Aorta (tissue), 5 donors: Measurements from ENCODE around the gene DNAH5. TPM values are rescaled to one million over a fixed set of nuclear protein-coding genes. Genes with fewer than 3 reads are reported as not detected.
"Not testable (repeated sequence)": the region's sequence is repeated elsewhere in the genome, so short reads cannot be mapped to it uniquely, and the experiment has no call there.

Source experiments
- ATAC-seq: fragments of 200-7000 bp; cut with Tn5 transposase; one replicate; pipeline ENCODE4 v1.9.1; 2022; ENCODE audit warnings: moderate library complexity; ENCODE audit not compliant: low FRiP score
- DNase-seq, 2 donors: peaks; one replicate each; pipeline ENCODE4 v3.0.0-alpha.2; 2020
- H3K27ac ChIP-seq, 2 donors: one replicate each; pipeline ENCODE4 v1.5.1; 2013; ENCODE audit warnings: low read length in 2 of 2, mild to moderate bottlenecking in 2 of 2, moderate library complexity in 2 of 2, control low read depth in 1 of 2, inconsistent platforms in 1 of 2, low read depth in 1 of 2
- H3K27me3 ChIP-seq, 2 donors: one replicate each; pipeline ENCODE4 v1.6.1; 2013; ENCODE audit warnings: control low read depth in 1 of 2, low read length in 1 of 2, mild to moderate bottlenecking in 1 of 2, moderate library complexity in 1 of 2; ENCODE audit not compliant: insufficient read depth in 2 of 2, control insufficient read depth in 1 of 2
- H3K36me3 ChIP-seq, 2 donors: one replicate each; pipeline ENCODE4 v1.6.1; 2013; ENCODE audit warnings: control low read depth in 1 of 2, low read length in 1 of 2, mild to moderate bottlenecking in 1 of 2; ENCODE audit not compliant: insufficient read depth in 2 of 2, control insufficient read depth in 1 of 2
- H3K4me1 ChIP-seq, 2 donors: one replicate each; pipeline ENCODE4 v1.6.1; 2013; ENCODE audit warnings: low read length in 2 of 2, control low read depth in 1 of 2, mild to moderate bottlenecking in 1 of 2, moderate library complexity in 1 of 2; ENCODE audit not compliant: insufficient read depth in 2 of 2, control insufficient read depth in 1 of 2
- H3K4me3 ChIP-seq, 2 donors: one replicate each; pipeline ENCODE4 v1.5.1; 2013; ENCODE audit warnings: low read length in 2 of 2, control low read depth in 1 of 2, mild to moderate bottlenecking in 1 of 2
- H3K9me3 ChIP-seq: one replicate; pipeline ENCODE4 v1.6.1; 2013; ENCODE audit warnings: mild to moderate bottlenecking, low read length; ENCODE audit not compliant: control insufficient read depth
- WGBS, 2 donors: extraction: QIAGEN DNeasy Blood & Tissue Kit; methylation state at CpG; one replicate each; pipeline ENCODE4 v1.1.7; 2013; 5-methylcytosine and 5-hydroxymethylcytosine counted together
- intact Hi-C, 2 donors: fragments of 100-400 bp; cut with DNase I; formaldehyde crosslinking; loops; one replicate each; pipeline versions ENCODE4 v1.14.2 to v1.15.0; 2022
- polyA plus RNA-seq, 2 donors: library from polyadenylated mRNA; stranded (reverse); fragments of 200-250 nt; gene quantifications; one replicate each; pipeline ENCODE4 v1.2.3, GENCODE V29; 2013
- total RNA-seq, 2 donors: library from RNA; stranded (reverse); fragmentation: NEBNext Ultra II Directional; extraction: Animal tissue kit (Norgen Biotek cat#: 25700); gene quantifications; one replicate each; pipeline ENCODE4 v1.2.1, GENCODE V29; 2021
- donor health status: healthy with polysubstance abuse.
- donor health status: Bipolar disorder and iron deficiency.
- donor health status: DM: no; HTN: no; CAD: no.
- donor health status: DM: no; HTN: no; CAD: no.
- donor health status: DM: yes; HTN: yes; CAD: no.

The DNAH5 gene
- total and polyA plus RNA-seq, 4 donors: 0.03 to 0.57 (median 0.36) TPM; not detected in 1

DNA sequence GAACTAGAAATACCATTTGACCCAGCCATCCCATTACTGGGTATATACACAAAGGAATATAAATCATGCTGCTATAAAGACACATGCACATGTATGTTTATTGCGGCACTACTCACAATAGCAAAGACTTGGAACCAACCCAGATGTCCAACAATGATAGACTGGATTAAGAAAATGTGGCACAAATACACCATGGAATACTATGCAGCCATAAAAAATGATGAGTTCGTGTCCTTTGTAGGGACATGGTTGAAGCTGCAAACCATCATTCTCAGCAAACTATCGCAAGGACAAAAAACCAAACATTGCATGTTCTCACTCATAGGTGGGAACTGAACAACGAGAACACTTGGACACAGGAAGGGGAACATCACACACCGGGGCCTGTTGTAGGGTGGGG is 40.4 kb upstream of the DNAH5 start:
- ATAC-seq, DNase-seq, H3K4me3 ChIP-seq, H3K27ac ChIP-seq, H3K27me3 ChIP-seq, H3K4me1 ChIP-seq, H3K9me3 ChIP-seq, H3K36me3 ChIP-seq: not testable (repeated sequence)
- intact Hi-C loops: loop anchor here (5.0 to 10.0 kb wide), 3 partner anchors 122 to 660 kb away; no protein-coding TSS in a partner anchor
- WGBS, 2 donors: 88 to 91% methylated on average over 5 of the region's 5 CpGs

DNA sequence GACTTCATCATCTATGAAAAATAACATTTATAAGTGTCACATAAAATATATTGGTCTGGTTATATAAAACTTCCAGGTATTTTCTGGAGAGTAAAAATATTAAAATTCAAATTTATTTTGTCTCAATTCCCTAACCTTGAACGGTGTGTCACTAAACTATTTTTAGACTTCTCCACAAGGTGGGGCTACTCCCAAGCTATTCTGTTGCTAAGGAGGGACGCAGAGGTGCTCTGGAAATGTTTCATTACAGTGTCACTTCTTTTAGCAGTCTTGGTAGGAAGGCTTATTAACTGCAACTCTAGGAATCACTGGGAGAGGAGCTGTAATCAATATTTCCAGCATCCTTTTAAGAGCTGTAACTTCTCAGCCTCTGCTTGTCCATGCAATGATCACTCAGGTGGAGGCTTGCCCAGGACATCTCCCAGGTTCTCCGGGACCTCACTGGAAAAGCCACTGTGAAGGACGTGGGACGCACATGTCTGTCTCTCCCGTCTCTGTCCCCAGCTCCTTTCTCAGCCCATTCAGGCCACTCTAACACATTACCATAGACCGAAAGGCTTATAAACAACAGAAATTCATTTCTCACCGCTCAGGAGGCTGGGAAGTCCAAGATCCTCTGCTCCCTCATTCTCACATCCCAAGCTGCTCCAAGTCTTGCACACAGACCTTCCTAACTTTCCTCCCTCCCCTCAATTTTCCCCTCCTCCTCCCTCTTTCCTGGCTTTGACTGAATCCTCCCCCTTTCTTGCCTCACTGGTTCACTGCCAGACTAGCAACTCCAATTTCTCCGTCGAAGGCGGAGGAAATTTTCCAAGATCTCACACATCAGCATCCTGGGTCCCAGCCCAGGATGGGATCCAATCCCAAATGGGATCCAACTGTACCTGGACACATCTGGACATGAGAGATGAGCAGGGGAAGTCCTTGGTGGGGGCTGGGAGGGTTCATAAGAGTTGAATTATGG is 32.7 kb upstream of the DNAH5 start:
- Histone ChIP-seq H3K4me1 (no peaks in the 10 kb centered on the region), H3K27me3 (no peaks in the 10 kb centered on the region), H3K4me3 (no peak overlapping the region), H3K36me3 (no peaks in the 10 kb centered on the region), H3K27ac (no peak overlapping the region), H3K9me3 (peaks cover 2% of the 10 kb centered on the region)
- no peak for DNase-seq
- ATAC-seq: no peak
- intact Hi-C loops: no loop called here
- 48 to 56% methylated on average over 11 of the region's 11 CpGs for WGBS, 2 donors

DNA sequence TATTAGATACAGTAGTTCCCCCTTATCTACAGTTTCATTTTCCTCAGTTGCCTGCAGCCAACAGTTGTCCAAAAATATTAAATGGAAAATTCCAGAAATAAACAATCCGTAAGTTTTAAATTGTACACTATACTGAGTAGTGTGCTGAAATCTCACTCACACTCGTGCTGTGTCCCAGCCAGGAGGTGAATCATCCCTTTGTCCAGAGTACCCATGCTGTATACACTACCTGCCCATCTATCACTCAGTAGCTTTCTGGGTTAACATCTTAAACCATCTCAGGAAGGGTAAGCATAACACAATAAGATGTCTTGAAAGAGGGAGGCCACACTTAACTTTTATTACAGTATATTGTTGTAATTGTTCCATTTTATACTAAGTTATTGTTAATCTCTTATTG is 31.7 kb upstream of the DNAH5 start:
- Histone ChIP-seq H3K27ac (no peak overlapping the region), H3K4me1 (no peaks in the 10 kb centered on the region), H3K36me3 (no peaks in the 10 kb centered on the region), H3K9me3 (peaks cover 2% of the 10 kb centered on the region), H3K4me3 (no peak overlapping the region), H3K27me3 (no peaks in the 10 kb centered on the region)
- ATAC-seq (no peak), DNase-seq (no peak)
- intact Hi-C loops: no loop called here
- WGBS, 2 donors: 10 to 16% methylated on average over 2 of the region's 2 CpGs

DNA sequence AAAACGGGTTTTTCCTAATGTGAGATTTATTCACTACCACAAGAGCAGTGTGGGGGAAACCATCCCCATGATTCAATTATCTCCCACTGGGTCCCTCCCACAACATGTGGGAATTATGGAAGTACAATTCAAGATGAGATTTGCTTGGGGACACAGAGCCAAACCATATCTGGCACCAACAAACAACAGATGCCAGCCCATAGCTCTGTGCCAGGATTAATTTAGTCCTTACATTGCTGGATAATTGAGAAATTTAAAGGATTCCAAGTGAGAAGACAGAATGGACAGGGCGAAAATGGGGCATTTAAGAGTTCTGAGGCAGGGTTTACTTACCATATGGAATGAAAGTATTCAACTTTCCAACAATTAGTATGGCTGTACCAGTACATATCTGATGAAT is 30.8 kb upstream of the DNAH5 start:
- WGBS, 2 donors: 83 to 85% methylated on average over 2 of the region's 2 CpGs
- no peak overlapping the region for H3K4me3 ChIP-seq
- H3K27me3 ChIP-seq: no peaks in the 10 kb centered on the region
- DNase-seq (no peak), ATAC-seq (no peak)
- H3K9me3 ChIP-seq: peaks cover 2% of the 10 kb centered on the region
- no peaks in the 10 kb centered on the region for H3K4me1 ChIP-seq
- no peaks in the 10 kb centered on the region for H3K36me3 ChIP-seq
- H3K27ac ChIP-seq: no peak overlapping the region
- intact Hi-C loops: no loop called here

DNA sequence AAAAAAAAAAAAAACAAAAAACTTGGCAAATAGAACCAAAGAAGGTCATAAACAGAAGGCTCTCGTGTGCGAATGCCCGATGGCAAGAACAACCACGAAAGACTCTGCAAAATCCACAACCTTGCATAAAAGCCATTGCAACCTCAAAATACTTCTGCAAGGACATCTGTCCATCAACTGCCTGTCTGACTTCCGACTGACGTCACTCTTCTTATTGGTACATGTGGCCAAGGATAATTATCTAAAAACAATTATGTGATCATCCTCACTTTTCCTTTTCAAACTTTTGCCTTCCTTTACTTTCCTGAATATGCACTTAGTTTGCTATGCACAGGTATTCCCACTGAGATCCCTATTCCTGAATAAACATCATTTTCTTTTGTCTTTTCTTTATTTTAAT is 29.2 kb upstream of the DNAH5 start:
- no peak overlapping the region for H3K27ac ChIP-seq
- no peaks in the 10 kb centered on the region for H3K4me1 ChIP-seq
- H3K4me3 ChIP-seq: no peak overlapping the region
- ATAC-seq (no peak), DNase-seq (no peak)
- intact Hi-C loops: no loop called here
- WGBS, 2 donors: 89% methylated on average over 6 of the region's 6 CpGs
- no peaks in the 10 kb centered on the region for H3K27me3 ChIP-seq
- peaks cover 2% of the 10 kb centered on the region for H3K9me3 ChIP-seq
- H3K36me3 ChIP-seq: no peaks in the 10 kb centered on the region

DNA sequence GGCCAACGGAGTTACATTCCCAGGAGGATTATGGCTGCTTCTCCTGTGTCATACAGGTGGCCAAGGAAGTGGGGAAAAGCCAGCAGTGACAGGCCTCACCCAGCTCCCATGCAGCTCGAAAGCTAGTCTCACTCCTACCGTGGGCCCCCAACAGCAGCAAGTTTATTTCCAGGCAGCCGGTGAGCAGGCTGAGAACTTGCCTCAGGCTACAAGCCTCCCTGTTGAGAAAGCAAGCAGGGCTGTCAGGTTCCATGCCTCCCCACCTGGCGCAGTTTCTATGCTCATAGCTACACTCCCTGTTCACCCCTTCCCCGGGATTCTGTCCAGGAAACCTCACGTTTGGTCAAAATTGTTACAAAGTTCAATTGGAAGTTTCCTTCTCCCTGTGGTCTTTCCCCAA is 27.5 kb upstream of the DNAH5 start:
- H3K9me3 ChIP-seq: peaks cover 2% of the 10 kb centered on the region
- DNase-seq: no peak
- no peak overlapping the region for H3K27ac ChIP-seq
- H3K4me3 ChIP-seq: no peak overlapping the region
- 73 to 78% methylated on average over 7 of the region's 7 CpGs for WGBS, 2 donors
- H3K27me3 ChIP-seq: no peaks in the 10 kb centered on the region
- ATAC-seq: no peak
- intact Hi-C loops: no loop called here
- no peaks in the 10 kb centered on the region for H3K36me3 ChIP-seq
- H3K4me1 ChIP-seq: no peaks in the 10 kb centered on the region

DNA sequence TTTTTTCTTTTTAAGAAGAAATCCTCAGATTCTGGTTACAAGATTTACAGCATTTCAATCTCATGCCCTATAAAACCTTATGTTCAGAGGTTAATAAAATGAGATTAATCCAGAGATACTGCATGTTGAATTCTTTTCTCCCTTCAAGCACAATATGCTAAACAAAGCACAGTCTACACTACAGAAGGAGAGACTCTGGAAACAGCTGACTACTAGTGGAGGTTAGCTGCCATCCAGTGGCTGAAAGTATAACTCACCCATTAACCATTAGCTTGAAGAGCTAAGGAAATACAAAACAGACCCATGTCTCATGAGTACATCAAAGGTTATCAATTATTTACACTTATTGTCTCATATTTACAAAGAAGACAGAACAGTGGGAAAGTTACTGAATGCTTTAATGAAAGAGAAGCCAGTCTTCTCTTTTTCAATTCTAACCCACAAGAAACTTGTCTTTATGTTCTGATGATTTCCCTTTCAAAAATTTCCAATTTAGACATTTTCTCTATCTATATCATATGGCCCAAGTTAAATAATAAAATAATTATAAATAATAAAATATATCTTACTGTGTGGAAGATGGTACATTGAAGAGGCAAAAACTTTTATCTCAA is 12.7 kb upstream of the DNAH5 start:
- intact Hi-C loops: no loop called here
- no peak for DNase-seq
- Histone ChIP-seq H3K4me3 (no peak overlapping the region), H3K27ac (no peak overlapping the region), H3K27me3 (no peaks in the 10 kb centered on the region), H3K36me3 (no peaks in the 10 kb centered on the region), H3K4me1 (peaks cover 0 to 2% of the 10 kb centered on the region in 2 donors), H3K9me3 (no peaks in the 10 kb centered on the region)
- ATAC-seq: no peak

DNA sequence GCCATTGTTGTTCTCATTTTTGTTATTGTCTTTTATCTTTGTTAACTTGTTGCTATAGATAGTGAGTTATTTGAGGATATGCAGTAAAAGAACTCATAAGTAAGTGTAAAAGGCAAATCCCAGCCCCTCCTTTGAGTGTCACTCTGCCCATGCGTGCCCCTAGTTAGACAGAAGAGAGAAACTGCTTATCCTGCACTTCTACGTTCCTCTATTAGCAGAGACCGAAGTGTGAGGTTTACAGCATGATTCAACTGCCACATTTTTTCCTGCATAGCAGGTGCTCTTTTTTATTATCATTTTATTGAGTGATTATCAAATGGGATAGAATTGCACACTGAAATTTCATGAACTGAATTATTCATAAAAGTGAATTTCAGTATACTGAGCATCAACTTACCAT is 12.0 kb upstream of the DNAH5 start:
- no peaks in the 10 kb centered on the region for H3K27me3 ChIP-seq
- no peaks in the 10 kb centered on the region for H3K36me3 ChIP-seq
- ATAC-seq: no peak
- no peak for DNase-seq
- no peak overlapping the region for H3K27ac ChIP-seq
- no peaks in the 10 kb centered on the region for H3K9me3 ChIP-seq
- H3K4me3 ChIP-seq: no peak overlapping the region
- intact Hi-C loops: no loop called here
- H3K4me1 ChIP-seq: peaks cover 0 to 2% of the 10 kb centered on the region in 2 donors
- WGBS, 2 donors: 52 to 62% methylated on average over 3 of the region's 3 CpGs

DNA sequence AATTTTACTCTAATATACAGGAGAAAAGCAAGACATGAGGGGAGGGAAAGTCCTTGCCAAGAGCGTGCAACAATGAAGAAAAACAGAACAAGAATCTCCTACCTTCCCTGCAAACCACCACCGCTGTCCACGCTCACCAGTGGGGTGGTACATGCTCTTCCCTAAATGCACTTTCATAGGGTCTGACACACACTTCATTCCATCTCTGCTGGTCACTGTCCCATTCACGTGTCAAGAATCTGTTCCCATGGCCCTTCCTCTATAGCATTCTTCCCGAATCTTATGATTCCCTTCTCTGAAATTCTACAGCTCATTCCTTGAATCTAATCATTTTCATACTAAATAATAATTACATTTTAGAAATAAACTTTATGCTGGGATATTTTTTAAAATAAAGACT is 11.4 kb upstream of the DNAH5 start:
- intact Hi-C loops: no loop called here
- Histone ChIP-seq H3K9me3 (no peaks in the 10 kb centered on the region), H3K4me3 (no peak overlapping the region), H3K27ac (no peak overlapping the region), H3K4me1 (peaks cover 0 to 2% of the 10 kb centered on the region in 2 donors), H3K27me3 (no peaks in the 10 kb centered on the region), H3K36me3 (no peaks in the 10 kb centered on the region)
- no peak for DNase-seq
- 76 to 80% methylated on average over 5 of the region's 5 CpGs for WGBS, 2 donors
- no peak for ATAC-seq
